LHCN-M2 (cell line): ENCODE measurements around the gene MPC1L. TPM values are rescaled to one million over a fixed set of nuclear protein-coding genes. Genes with fewer than 3 reads are reported as not detected.
"Not testable (repeated sequence)": the region's sequence is repeated elsewhere in the genome, so short reads cannot be mapped to it uniquely, and the experiment has no call there.

Experiments
- DNase-seq: peaks from one replicate; pipeline ENCODE4 v3.0.0-alpha.2; 2012; ENCODE audit warnings: low read depth
- polyA plus RNA-seq: library from polyadenylated mRNA; unstranded; fragments of >200 nt; gene quantifications from one replicate; pipeline ENCODE4 v1.2.1, GENCODE V29; 2012; ENCODE audit warnings: missing spikeins
- total RNA-seq: library from RNA; depleted of rRNA; stranded (reverse); fragments of >200 nt; gene quantifications from 2 replicates; pipeline ENCODE4 v1.2.3, GENCODE V29; 2014; rRNA removed

MPC1L gene
- not detected in 2 replicates for total RNA-seq
- not detected for polyA plus RNA-seq

DNA sequence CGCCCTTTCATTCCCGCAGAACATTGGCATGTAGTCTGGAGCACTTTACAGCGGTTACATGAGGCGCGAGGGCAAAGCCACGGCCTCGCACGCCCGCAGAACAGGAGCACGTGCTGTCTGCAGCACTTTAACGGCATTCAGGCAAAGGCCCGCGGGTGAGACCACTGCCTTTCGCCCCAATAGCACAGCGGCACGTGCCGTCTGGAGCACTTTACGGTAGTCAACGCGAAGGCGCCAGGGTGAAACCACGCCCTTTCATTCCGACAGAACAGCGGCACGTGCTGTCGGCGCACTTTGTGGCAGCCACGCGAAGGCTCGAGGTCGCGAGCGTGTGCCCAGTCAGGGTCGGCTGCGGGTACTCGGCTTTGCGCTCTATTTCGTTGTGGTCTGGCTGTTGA, at the start of gene MPC1L:
Gene MPC1L, plus strand, starts transcription at position 290 of the 398 bp plus-strand sequence. CDS start 138 bp downstream, outside the sequence.
- DNase-seq, result no peak

DNA sequence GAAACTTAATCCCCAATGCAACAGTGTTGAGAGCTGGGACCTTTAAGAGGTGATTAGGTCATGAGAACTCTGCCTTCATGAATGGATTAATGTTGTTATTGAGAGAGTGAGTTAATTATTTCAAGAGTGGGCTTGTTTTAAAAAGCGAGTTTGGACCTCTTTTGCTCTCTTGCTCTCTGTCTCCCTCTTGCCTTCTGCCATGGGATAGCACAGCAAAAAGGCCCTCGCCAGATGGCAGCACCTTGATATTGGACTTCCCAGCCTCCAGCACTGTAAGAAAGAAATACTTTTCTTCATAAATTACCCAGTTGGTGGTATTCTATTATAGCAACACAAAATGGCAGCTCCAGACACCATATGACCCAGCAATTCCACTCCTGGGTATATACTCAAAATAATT, 49.5 kb upstream of the MPC1L start:
- peak; percentile 19 for DNase-seq

DNA sequence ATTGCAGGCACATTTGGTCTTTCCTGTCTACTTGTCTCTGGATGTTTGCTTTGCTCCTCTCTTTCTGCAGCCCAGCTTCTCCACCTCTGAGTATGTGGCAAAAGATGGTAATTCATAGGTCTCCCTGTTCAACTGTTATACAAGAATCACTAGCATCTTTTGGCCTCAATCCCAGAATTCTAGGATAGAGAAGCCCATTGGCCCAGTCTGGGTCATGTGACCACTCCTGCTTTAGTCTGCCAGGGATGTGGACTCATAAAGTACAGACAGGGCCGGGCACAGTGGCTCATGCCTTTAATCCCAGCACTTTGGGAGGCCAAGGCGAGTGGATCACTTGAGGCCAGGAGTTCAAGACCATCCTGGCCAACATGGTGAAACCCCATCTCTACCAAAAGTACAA, 47.8 kb upstream of the MPC1L start:
- DNase-seq, result peak; percentile 43

DNA sequence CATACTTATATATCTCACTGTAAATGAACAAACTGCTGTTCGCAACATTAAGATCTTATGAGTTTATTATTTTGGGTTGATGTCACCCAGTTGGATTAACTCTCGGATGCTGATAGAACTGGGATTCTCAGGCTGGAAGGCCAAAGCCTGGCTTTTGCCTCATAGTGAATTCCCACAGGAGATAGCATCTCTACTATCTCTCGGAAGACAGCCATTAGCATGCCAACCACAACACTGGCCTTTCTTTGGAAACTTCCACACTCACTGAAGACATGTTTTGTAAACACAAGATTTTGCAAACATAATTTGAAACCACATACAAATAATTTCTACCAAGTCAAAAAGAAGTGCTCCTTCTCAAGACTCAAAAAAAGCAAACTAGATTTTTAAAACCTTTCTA, 46.9 kb upstream of the MPC1L start:
- DNase-seq, result no peak

DNA sequence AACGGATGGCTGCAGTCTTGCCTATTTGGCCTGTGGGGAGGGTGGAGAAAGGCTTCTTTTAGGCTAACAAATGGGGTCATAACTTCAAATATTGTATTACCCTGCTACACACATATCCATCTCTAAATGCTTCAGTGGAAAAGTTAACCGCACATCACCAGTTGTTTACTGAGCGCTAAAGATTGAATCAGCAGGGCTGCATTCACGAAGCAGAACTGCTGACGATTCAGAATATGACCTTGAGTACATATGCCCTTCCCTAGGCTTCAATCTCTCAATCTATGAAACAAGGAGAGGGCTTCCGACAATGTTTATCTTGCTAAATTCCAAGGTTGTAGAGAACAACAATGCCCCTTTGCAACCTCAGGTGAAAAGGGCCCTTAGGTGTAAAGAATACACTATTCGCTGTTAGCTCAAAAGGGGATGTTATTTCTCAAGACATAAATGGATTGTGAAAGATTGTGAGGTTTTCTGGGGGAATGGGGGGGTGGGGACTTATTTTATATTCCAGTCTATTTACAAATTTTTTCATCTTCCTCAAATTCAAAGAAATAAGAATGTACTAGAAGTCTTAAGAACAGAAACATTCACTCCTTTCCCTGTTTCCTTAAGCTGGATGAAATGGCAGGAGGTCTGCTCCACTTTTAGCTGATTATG, 45.1 kb upstream of the MPC1L start:
- DNase-seq, result no peak

DNA sequence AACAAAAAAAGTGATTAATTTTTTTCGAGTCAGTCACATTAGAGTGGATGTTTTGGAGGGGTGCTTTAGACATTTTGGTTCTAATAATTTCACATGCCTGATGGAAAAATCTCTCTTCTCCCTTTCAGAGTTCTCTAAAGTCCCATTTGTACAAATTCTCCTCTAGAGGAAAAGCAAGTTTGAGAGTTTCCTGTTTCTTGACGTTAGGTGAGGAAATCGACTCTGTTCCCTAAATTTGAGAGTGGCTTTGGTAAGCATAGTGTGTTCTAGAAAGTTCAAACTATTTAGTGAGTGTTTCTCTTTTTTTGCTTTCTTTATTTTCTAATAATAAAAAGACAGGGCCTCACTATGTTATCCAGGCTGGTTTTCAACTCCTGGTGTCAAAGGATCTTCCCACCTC, 44.1 kb upstream of the MPC1L start:
- no peak for DNase-seq

DNA sequence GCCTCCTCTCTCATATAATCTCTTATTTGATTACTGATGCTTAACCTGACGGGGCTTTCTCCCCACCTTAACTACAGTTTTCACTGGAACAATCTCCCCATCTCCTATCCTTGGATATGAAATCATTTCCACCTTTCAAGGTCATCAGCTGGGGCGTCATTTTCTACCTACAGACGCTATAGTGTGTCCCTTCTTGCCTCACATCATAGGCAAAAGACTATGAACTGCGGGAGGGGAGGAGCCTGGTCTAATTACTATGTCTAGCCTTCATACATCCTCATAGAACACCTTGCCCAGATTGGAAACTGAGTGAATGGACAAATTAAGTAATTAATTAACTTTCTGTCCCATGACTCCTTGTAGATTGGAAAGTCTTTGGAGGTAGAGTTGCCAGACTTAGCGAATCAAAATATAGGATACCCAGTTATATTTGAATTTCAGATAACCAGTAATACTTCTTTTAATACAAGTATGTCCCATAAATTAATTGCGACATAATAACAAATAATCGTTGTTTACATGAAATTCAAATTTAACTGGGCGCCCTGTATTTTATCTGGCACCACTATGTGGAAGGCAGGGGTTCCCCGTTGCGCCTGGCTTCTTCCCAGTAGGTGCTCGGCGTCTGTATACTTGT, 43.2 kb upstream of the MPC1L start:
- DNase-seq, result no peak

DNA sequence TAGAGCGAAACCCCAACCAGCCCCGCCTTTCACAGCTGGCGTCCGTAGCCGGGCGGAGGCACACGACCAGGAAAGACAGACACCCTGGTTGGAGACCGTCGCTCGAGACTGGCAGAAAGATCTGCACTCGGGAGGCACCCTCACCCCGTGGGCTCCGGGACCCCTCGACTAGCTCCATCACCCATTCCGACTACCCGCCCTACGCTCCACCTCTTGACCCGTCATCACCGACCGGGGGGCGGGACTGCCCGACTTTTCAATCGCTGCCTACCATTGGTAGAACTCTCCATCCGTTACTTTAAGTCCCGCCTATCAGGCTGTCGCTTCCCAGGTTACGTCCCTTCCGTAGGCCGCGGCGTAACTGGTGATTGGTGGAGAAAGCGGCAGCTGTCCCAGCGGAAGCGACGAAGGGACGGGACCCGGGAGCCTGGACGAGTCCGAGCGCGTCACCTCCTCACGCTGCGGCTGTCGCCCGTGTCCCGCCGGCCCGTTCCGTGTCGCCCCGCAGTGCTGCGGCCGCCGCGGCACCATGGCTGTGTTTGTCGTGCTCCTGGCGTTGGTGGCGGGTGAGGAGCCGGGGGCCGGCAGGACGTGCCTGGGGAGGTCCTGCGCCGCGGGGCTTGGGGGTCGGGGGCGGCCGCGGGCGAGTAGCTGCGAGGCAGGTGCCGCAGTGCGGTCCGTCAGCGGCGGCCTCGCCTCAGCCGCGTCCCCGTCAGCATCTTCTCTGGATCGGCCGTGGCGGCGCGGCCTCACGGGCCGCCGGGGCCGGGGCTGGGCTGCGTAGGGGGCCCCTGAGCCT, 42.5 kb upstream of the MPC1L start, which contains the start of gene ATP6AP2:
Gene ATP6AP2, plus strand, starts transcription at position 434 of the 799 bp plus-strand sequence. Its CDS starts 96 bp downstream, at position 530.
- peak; percentile 90 for DNase-seq

DNA sequence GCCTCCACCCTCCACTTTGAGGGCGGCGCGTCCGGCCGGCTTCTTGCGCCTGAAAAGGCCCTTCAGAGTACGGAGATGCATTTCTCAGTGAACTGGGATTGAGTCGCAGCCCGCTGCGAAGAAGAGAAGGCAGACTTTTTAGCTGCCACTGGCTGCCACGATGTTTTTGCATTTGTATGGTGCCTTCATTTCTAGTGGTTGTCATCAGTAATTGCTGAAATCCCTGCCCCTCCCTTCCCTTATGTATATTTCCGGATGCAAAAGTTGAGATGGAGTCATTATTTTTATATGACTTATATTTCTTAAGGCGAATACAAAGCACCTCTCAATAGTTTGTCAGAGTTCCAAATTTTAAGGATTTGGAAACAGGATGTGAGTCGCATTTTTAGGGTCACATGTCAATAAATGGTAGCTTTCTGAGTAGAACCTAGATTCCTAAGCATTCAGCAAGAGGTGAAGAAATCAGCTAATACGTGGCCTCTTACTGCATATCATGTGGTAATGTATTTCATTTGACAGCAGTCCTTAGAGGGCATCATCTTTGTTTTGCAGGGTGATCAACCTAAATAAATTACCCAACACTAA, 41.8 kb upstream of the MPC1L start:
- peak; percentile 2 for DNase-seq

DNA sequence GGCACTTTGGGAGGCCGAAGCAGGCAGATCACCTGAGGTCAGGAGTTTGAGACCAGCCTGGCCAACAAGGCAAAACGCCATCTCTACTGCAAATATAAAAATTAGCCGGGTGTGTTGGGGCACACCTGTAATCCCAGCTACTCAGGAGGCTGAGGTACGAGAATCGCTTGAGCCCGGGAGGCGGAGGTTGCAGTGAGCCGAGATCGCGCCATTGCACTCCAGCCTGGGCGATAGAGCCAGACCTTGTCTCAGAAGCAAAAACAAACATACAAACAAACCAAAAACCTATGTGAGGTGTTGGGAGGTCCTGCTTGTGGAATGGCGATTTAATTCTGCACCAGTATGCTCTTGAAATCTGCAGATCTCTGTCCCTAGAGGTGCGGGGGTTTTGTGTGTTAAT, 41.0 kb upstream of the MPC1L start:
- not testable (repeated sequence) for DNase-seq

DNA sequence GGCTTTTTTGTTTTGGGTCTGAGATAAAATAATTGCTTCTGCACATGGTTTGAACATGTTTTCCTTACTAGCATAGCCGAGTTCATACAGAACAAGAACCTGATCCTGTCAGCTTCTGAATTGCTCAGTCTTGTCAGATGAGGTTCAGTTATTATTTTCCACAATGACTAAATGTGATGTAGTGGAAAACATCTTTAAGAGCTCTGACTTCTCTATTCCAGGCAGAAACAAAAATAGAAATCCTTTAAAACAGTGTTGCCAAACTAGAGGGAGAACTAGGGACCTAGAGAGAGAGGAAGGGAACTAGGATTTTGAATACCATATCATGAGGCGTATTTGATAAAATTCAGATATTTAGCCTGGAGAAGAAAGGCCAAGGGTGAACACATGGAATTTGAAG, 40.4 kb upstream of the MPC1L start:
- DNase-seq, result no peak

DNA sequence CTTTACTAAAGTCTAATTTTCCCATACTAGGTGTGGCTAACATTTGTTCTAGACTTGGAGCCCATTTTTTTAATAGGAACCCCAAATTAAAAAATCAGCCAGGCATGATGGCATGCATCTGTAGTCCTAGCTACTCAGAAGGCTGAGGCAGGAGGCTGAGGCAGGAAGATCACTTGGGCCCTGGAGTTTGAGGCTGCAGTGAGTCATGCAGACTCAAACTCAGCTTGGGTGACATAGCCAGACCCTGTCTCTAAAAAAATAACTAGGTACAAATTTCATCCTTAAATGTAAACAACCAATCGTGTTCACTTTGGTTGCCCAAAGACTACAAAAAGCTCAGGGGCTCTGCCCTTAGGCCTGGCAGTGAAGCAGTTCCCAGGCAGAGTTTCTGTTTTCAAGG, 35.6 kb upstream of the MPC1L start:
- DNase-seq, result not testable (repeated sequence)

DNA sequence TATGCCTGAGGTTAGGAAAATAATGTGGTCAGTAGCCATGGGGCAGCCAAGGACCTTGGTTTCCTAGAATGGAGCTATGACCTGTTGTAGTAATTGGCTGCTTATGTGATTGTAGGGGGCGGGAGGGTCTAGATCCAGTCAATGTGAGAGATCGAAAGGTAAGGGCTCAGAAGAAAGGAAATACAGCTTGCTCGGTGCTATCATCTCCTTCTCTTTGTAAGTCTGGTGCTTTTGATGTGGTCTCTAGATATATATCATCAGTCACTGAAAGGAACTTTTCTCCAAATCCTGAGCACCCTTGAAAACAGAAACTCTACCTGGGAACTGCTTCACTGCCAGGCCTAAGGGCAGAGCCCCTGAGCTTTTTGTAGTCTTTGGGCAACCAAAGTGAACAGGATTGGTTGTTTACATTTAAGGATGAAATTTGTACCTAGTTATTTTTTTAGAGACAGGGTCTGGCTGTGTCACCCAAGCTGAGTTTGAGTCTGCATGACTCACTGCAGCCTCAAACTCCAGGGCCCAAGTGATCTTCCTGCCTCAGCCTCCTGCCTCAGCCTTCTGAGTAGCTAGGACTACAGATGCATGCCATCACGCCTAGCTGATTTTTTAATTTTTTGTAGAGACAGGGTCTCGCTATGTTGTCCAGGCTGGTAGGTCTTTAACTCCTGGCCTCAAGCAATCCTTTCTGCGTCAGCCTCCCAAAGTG, 33.5 kb upstream of the MPC1L start:
- not testable (repeated sequence) for DNase-seq

DNA sequence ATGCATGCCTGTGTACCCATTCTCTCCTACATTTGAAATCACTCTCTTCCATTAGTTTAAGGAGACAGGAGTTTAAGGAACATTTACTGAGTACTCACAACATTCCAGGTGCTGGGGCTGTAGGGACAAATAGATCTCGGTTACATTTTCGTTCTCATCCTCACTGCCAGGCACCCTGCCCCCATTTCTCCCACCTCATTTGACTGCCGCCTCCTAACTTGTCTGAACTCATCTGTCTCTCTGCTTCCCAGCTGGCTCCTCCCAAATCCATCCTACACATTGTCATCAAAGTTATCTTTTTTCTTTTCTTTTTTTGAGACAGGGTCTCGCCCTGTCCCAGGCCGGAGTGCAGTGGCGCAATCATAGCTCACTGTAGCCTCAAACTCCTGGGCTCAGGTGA, 19.8 kb upstream of the MPC1L start:
- DNase-seq, result no peak

DNA sequence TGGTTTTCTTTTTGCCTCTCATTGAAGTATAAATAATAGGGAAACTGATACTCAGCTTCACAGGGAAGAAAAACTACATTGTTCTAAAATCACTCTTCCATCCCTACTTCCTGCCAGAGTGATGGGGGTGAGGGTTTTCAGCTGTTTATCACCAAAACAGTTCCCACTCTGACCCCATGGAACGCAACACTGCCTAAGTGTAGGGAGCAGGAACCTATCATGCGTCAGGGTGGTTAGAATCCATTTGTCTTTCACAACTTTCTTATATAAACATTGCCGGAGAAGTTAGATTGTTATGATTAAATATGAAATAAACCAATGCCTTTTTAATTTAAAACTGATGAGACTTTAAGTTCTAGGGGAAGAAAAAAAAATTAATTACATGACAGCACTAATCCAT, 15.8 kb upstream of the MPC1L start:
- no peak for DNase-seq

DNA sequence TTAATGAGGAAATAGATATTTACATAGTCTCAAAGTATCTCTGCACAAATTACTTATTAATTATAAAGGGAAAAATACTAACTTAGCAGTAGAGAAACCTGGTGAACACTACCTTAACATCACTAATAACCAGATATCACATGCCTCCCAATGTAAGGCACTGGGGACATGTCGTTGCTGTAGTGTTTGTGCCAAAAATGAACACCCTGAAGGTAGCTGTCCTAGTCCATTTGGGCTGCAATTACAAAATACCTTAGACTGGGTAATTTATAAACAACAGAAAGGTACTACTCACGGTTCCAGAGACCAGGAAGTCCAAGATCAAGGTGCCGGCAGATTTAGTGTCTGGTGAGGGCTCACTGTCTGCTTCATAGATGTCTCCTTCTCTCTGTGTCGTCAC, 10.7 kb upstream of the MPC1L start:
- no peak for DNase-seq

DNA sequence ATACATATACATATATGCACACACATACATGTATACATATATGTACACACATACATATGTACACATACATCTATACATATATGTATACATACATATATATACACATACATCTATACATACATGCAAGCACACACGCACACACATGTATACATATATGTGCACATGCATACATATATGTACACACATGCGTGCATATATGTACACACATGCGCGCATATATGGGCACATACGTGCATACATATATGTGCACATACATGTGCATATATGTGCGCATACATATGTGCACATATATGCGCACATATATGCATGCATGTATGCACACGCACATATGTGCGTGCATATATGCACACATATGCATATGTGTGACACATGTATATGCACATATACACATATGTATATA, 7.3 kb upstream of the MPC1L start:
- DNase-seq, result no peak

DNA sequence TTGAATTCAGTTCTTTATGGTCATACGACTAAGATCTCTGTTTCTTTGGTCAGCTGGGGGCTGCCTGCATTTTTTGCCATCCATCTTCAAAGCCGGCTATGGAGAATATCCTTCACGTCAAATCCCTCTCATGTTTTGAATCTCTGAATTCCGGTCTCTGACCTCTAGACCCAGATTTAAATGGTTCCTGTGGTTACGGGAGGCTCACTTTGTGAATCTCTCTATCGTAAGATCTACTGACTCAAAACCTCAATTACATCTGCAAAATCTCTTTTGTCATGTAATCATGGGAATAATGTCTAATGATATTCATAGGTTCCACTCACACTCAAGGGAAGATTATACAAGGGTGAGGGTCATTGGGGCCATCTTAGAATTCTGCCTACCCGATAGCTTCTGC, 5.7 kb upstream of the MPC1L start:
- no peak for DNase-seq

DNA sequence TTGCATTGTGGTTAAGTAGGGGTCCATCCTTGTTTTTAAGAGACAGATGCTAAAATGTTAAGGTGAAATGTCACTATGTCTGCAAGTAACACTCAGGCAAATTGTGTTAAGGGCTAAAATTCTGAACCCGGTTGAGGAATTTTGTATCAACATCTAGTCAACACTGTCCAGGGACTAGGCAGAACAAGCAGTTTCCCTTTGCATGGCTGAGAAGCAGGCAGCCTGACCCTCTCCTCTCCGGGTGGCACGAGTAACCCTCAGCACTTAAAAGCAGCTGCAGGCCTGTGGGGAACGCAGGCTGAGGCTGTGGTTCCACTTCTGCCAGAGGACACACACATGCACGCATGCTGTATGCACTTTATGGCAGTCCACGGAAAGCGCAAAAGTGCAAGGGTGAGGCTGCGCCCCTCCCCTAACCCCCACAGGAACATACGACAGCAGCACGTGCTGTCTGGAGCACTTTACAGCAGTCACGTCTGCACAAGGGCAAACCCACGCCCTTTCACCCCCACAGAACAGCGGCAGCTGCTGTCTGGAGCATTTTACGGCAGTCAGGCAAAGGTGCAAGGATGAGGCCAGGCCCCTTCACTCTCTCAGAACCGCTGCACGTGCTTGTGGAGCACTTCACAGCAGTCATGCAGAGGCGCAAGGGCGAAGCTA, 619 bp upstream of the MPC1L start:
- no peak for DNase-seq

DNA sequence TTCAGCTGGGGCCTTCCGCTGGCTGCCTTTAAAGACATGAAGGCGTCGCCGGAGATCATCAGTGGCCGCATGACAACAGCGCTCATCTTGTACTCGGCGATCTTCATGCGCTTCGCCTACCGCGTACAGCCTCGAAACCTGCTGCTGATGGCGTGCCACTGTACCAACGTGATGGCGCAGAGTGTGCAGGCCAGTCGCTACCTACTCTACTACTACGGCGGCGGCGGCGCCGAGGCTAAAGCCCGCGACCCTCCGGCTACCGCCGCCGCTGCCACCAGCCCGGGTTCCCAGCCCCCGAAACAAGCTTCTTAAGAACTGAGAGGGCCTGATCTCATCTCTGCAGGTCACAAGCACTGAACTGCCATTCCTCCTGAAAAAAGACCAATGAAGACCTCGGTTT, 437 bp downstream of the MPC1L start:
- no peak for DNase-seq

DNA sequence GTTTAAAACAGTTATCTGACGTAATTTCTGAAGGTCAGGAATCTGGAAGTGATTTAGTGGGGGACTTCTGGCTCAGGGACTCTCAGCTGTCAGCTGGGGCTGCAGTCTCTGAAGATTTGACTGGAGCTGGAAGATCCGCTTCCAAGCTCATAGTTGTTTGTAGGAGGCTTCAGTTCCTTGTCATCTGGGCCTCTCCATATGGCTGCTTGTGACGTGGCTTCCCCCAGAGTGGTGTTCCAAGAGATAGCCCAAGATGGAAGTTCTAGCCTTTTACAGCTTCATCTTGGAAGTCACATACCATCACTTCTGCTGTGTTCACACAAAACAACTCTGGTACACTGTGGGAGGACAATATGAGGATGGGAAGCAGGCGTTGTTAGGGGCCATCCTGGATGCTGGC, 2.1 kb downstream of the MPC1L start:
- DNase-seq, result no peak
